Lung (tissue), 12 donors: Measurements from ENCODE around the gene HUS1. TPM values are rescaled to one million over a fixed set of nuclear protein-coding genes. Genes with fewer than 3 reads are reported as not detected.

ENCODE experiments used
- ATAC-seq: fragments of 200-7000 bp; cut with Tn5 transposase; one replicate; pipeline ENCODE4 v1.9.1; 2020; ENCODE audit warnings: moderate number of reproducible peaks; ENCODE audit not compliant: insufficient read depth, low FRiP score
- DNase-seq, 3 donors: peaks; one replicate each; pipeline ENCODE4 v3.0.0-alpha.2; 2013 to 2017
- H3K27ac ChIP-seq, 2 donors: one replicate each; pipeline ENCODE4 v1.5.1; 2013; ENCODE audit warnings: mild to moderate bottlenecking in 2 of 2, moderate library complexity in 2 of 2, control low read depth in 1 of 2, inconsistent platforms in 1 of 2, low read depth in 1 of 2, low read length in 1 of 2
- H3K27me3 ChIP-seq, 3 donors: one replicate each; pipeline ENCODE4 v1.5.1; 2013; ENCODE audit warnings: low read length in 2 of 3; ENCODE audit not compliant: control insufficient read depth in 3 of 3, insufficient read depth in 3 of 3
- H3K36me3 ChIP-seq, 4 donors: one replicate each; pipeline ENCODE4 v1.5.1; 2013; ENCODE audit warnings: low read length in 4 of 4, mild to moderate bottlenecking in 1 of 4, moderate library complexity in 1 of 4; ENCODE audit not compliant: control insufficient read depth in 4 of 4, insufficient read depth in 4 of 4
- H3K4me1 ChIP-seq, 5 donors: one replicate each; pipeline ENCODE4 v1.5.1; 2013; ENCODE audit warnings: low read length in 5 of 5, mild to moderate bottlenecking in 2 of 5, moderate library complexity in 1 of 5; ENCODE audit not compliant: control insufficient read depth in 5 of 5, insufficient read depth in 5 of 5
- H3K4me3 ChIP-seq: one replicate; pipeline ENCODE4 v1.5.1; 2013; ENCODE audit warnings: mild to moderate bottlenecking, control low read depth, moderate library complexity
- H3K9ac ChIP-seq, 2 donors: one replicate each; pipeline ENCODE4 v1.5.1; 2013; ENCODE audit warnings: low read length in 2 of 2, control low read depth in 1 of 2; ENCODE audit not compliant: insufficient read depth in 1 of 2
- H3K9me3 ChIP-seq, 4 donors: one replicate each; pipeline ENCODE4 v1.5.1; 2013; ENCODE audit warnings: low read length in 3 of 4, mild to moderate bottlenecking in 1 of 4, moderate library complexity in 1 of 4; ENCODE audit not compliant: control insufficient read depth in 4 of 4, insufficient read depth in 3 of 4
- CTCF ChIP-seq: IDR thresholded peaks from 2 replicates; pipeline ENCODE4 v1.5.1; 2012; ENCODE audit warnings: mild to moderate bottlenecking; ENCODE audit errors: control extremely low read depth, extremely low read depth
- WGBS, 2 donors: extraction: QIAGEN DNeasy Blood & Tissue Kit; methylation state at CpG; one replicate each; pipeline ENCODE4 v1.1.7; 2013; 5-methylcytosine and 5-hydroxymethylcytosine counted together
- polyA plus RNA-seq, 2 donors: library from polyadenylated mRNA; stranded (reverse); fragments of 200-250 nt; gene quantifications; one replicate each; pipeline ENCODE4 v1.2.1, GENCODE V29; 2013
- total RNA-seq, 2 donors: library from RNA; depleted of rRNA in 1 of 2; stranded (reverse); fragments of >200 nt in 1 of 2; gene quantifications; one replicate each; pipeline ENCODE4 v1.2.1, GENCODE V29; 2014 to 2021
- donor health status: control.
- donor health status: control.
- donor health status: Bipolar disorder and iron deficiency.
- donor health status: healthy.
- donor health status: DM: yes; HTN: yes; CAD: no.

HUS1 gene
- total and polyA plus RNA-seq, 4 donors = 10.3 to 33.9 (median 19.3) TPM

GRCh38 chr7:47932466-47933037 lies 46.9 kb downstream of the HUS1 start:
- TF ChIP-seq CTCF = no peak
- H3K27me3 ChIP-seq = no peaks in the 10 kb centered on the region
- peaks cover 0 to 5% (median 0%) of the 10 kb centered on the region in 4 donors for H3K36me3 ChIP-seq
- H3K9ac ChIP-seq = no peak overlapping the region
- 90 to 93% methylated on average over 11 of the region's 11 CpGs for WGBS, 2 donors
- no peak overlapping the region for H3K4me3 ChIP-seq
- H3K9me3 ChIP-seq = no peaks in the 10 kb centered on the region
- no peak overlapping the region for H3K27ac ChIP-seq
- ATAC-seq (no peak), DNase-seq (no peak)
- H3K4me1 ChIP-seq = no peaks in the 10 kb centered on the region

- WGBS, 2 donors = 66 to 74% methylated on average over 6 of the region's 6 CpGs
- H3K27me3 ChIP-seq = no peaks in the 10 kb centered on the region
- H3K27ac ChIP-seq = no peak overlapping the region
- no peak for DNase-seq
- TF ChIP-seq CTCF = no peak
- H3K4me1 ChIP-seq = no peaks in the 10 kb centered on the region
- no peak overlapping the region for H3K9ac ChIP-seq
- peaks cover 0 to 5% (median 0%) of the 10 kb centered on the region in 4 donors for H3K36me3 ChIP-seq
- H3K9me3 ChIP-seq = no peaks in the 10 kb centered on the region
- H3K4me3 ChIP-seq = no peak overlapping the region
- no peak for ATAC-seq
These were observed 47.4 kb downstream of the HUS1 start for GRCh38 chr7:47932016-47932415.

GRCh38 chr7:47931005-47932004 lies 48.1 kb downstream of the HUS1 start:
- WGBS, 2 donors = 94 to 96% methylated on average over 18 of the region's 18 CpGs

More at GRCh38 chr7:47931005-47932004, 48.1 kb downstream of the HUS1 start:
- peaks cover 0 to 2% (median 0%) of the 10 kb centered on the region in 4 donors for H3K9me3 ChIP-seq
- no peak for DNase-seq
- no peak overlapping the region for H3K4me3 ChIP-seq
- H3K36me3 ChIP-seq = peaks cover 0 to 4% (median 0%) of the 10 kb centered on the region in 4 donors
- H3K27ac ChIP-seq = no peak overlapping the region
- H3K9ac ChIP-seq = no peak overlapping the region
- ATAC-seq = no peak
- TF ChIP-seq CTCF = no peak
- H3K27me3 ChIP-seq = no peaks in the 10 kb centered on the region
- no peaks in the 10 kb centered on the region for H3K4me1 ChIP-seq
